Astrocyte (in vitro differentiated cells and primary cell): ENCODE measurements around the gene REG1A. TPM values are rescaled to one million over a fixed set of nuclear protein-coding genes. Genes with fewer than 3 reads are reported as not detected.

ENCODE experiments used
- DNase-seq: peaks from one replicate; pipeline ENCODE4 v3.0.0-alpha.2; 2010; ENCODE audit warnings: low read depth
- FAIRE-seq: peaks from 2 replicates; lab custom pipeline; 2011; peaks lifted over from hg19 to GRCh38; lab: Jason Lieb, UNC
- H2AFZ ChIP-seq: 2 replicates; pipeline ENCODE4 v1.6.0; 2012; ENCODE audit warnings: low read depth, low read length, inconsistent platforms
- H3K27ac ChIP-seq: 2 replicates; pipeline ENCODE4 v1.5.1; 2011; ENCODE audit warnings: low read depth, low read length, inconsistent platforms
- H3K27me3 ChIP-seq: 2 replicates; pipeline ENCODE4 v1.6.0; 2011; ENCODE audit warnings: low read length, inconsistent platforms; ENCODE audit not compliant: insufficient read depth
- H3K36me3 ChIP-seq: 2 replicates; pipeline ENCODE4 v1.5.1; 2011; ENCODE audit warnings: low read length, inconsistent platforms; ENCODE audit not compliant: insufficient read depth
- H3K4me1 ChIP-seq: 2 replicates; pipeline ENCODE4 v1.5.1; 2011; ENCODE audit warnings: low read length, inconsistent platforms; ENCODE audit not compliant: insufficient read depth
- H3K4me2 ChIP-seq: 2 replicates; pipeline ENCODE4 v1.6.0; 2012; ENCODE audit warnings: low read length, inconsistent platforms
- H3K4me3 ChIP-seq: 2 replicates; pipeline ENCODE4 v1.5.1; 2011; ENCODE audit warnings: low read depth, mild to moderate bottlenecking, low read length, inconsistent platforms; ENCODE audit not compliant: insufficient read depth
- H3K79me2 ChIP-seq: 2 replicates; pipeline ENCODE4 v1.6.0; 2012; ENCODE audit warnings: mild to moderate bottlenecking, low read length, inconsistent platforms; ENCODE audit not compliant: insufficient read depth
- H3K9ac ChIP-seq: 2 replicates; pipeline ENCODE4 v1.6.0; 2012; ENCODE audit warnings: mild to moderate bottlenecking, low read length, inconsistent platforms
- H3K9me3 ChIP-seq: 2 replicates; pipeline ENCODE4 v1.5.1; 2012; ENCODE audit warnings: low read depth, mild to moderate bottlenecking, low read length, inconsistent platforms; ENCODE audit not compliant: insufficient read depth
- H4K20me1 ChIP-seq: 2 replicates; pipeline ENCODE4 v1.6.0; 2012; ENCODE audit warnings: low read length, inconsistent platforms; ENCODE audit not compliant: insufficient read depth
- H3K27ac Mint-ChIP-seq: one replicate; pipeline ENCODE4 v1.8.0; 2021; ENCODE audit warnings: mild to moderate bottlenecking, mixed read lengths; ENCODE audit not compliant: unreplicated experiment
- H3K27me3 Mint-ChIP-seq: one replicate; pipeline ENCODE4 v1.8.0; 2021; ENCODE audit warnings: low read depth, mixed read lengths; ENCODE audit not compliant: unreplicated experiment
- H3K36me3 Mint-ChIP-seq: one replicate; pipeline ENCODE4 v1.8.0; 2021; ENCODE audit warnings: low read depth, mixed read lengths; ENCODE audit not compliant: unreplicated experiment
- H3K4me1 Mint-ChIP-seq: one replicate; pipeline ENCODE4 v1.8.0; 2021; ENCODE audit warnings: low read depth, mixed read lengths; ENCODE audit not compliant: unreplicated experiment
- H3K4me3 Mint-ChIP-seq: one replicate; pipeline ENCODE4 v1.8.0; 2021; ENCODE audit warnings: mild to moderate bottlenecking, moderate library complexity, mixed read lengths; ENCODE audit not compliant: unreplicated experiment
- H3K9me3 Mint-ChIP-seq: one replicate; pipeline ENCODE4 v1.8.0; 2021; ENCODE audit warnings: mild to moderate bottlenecking, mixed read lengths; ENCODE audit not compliant: unreplicated experiment
- EZH2 ChIP-seq: IDR thresholded peaks from 2 replicates; pipeline ENCODE4 v1.6.1; 2012; ENCODE audit warnings: mild to moderate bottlenecking, low read length, inconsistent platforms; ENCODE audit not compliant: insufficient read depth
- total RNA-seq: library from RNA; stranded (reverse); gene quantifications from 2 replicates; pipeline ENCODE4 v1.2.1, GENCODE V29; 2021
- TF ChIP-seq, protein P1 (sequence below): IDR thresholded peaks from 2 replicates; pipeline ENCODE4 v1.5.1; 2011; ENCODE audit warnings: low read depth, mild to moderate bottlenecking, inconsistent platforms, low read length, moderate library complexity; ENCODE audit not compliant: insufficient read depth

Gene REG1A
- total RNA-seq, 1 donor from 2014 or later, result not detected

DNA sequence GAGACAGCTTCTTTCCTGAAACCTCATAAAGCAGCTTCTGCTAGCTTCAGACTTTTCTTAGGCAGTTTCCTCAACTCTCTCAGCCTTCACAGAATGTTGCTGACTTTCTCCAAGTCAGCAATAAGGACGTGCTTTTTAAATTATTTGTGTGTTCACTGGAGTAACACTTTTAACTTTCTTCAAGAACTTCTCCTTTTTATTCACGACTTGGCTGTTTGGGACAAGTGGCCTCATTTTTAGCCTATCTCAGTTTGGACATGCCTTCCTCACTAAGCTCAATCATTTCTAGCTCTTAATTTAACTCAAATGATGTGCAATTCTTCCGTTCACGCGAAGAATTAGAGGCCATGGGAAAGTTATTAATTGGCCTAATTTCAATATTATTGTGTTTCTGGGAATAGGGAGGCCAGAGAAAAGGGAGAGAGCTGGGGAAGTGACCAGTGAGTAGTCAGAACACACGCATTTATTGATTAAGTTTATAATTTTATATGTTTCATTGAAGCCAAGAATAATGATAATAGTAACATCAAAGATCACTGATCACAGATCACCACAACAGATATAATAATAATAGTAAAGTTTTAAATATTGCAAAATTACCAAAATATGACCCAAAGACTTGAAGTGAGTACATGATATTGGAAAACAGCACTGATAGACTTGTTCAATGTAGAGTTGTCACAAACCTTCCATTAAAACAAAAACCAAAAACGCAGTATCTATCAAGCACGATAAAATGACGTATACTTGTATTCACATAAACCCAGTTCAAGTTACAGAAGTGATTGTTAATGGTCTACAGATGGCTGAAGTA, 4.8 kb downstream of the REG1A start:
- Histone ChIP-seq H4K20me1 (no peaks in the 10 kb centered on the region), H3K79me2 (no peaks in the 10 kb centered on the region), H2AFZ (no peak overlapping the region), H3K4me1 (no peaks in the 10 kb centered on the region), H3K27ac (no peak overlapping the region), H3K9ac (no peak overlapping the region), H3K4me3 (no peak overlapping the region), H3K27me3 (no peaks in the 10 kb centered on the region), H3K36me3 (no peaks in the 10 kb centered on the region), H3K9me3 (peaks cover 8% of the 10 kb centered on the region), H3K4me2 (no peak overlapping the region)
- no peaks in the 10 kb centered on the region for H3K4me1 Mint-ChIP-seq
- no peaks in the 10 kb centered on the region for H3K9me3 Mint-ChIP-seq
- H3K36me3 Mint-ChIP-seq, result no peaks in the 10 kb centered on the region
- FAIRE-seq (no peak), DNase-seq (no peak)
- no peak overlapping the region for H3K27ac Mint-ChIP-seq
- H3K27me3 Mint-ChIP-seq, result peaks cover 23% of the 10 kb centered on the region
- TF ChIP-seq EZH2, result no peak
- TF ChIP-seq, protein P1, sequence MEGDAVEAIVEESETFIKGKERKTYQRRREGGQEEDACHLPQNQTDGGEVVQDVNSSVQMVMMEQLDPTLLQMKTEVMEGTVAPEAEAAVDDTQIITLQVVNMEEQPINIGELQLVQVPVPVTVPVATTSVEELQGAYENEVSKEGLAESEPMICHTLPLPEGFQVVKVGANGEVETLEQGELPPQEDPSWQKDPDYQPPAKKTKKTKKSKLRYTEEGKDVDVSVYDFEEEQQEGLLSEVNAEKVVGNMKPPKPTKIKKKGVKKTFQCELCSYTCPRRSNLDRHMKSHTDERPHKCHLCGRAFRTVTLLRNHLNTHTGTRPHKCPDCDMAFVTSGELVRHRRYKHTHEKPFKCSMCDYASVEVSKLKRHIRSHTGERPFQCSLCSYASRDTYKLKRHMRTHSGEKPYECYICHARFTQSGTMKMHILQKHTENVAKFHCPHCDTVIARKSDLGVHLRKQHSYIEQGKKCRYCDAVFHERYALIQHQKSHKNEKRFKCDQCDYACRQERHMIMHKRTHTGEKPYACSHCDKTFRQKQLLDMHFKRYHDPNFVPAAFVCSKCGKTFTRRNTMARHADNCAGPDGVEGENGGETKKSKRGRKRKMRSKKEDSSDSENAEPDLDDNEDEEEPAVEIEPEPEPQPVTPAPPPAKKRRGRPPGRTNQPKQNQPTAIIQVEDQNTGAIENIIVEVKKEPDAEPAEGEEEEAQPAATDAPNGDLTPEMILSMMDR, result no peak
- H3K4me3 Mint-ChIP-seq, result no peak overlapping the region

- H3K9me3 Mint-ChIP-seq, result no peaks in the 10 kb centered on the region
- no peak for FAIRE-seq
Observed at GRCh38 chr2:79125721-79125985, 5.4 kb downstream of the REG1A start.

More at GRCh38 chr2:79125721-79125985, 5.4 kb downstream of the REG1A start:
- no peak overlapping the region for H3K4me3 Mint-ChIP-seq
- H3K27me3 ChIP-seq, result no peaks in the 10 kb centered on the region
- H3K79me2 ChIP-seq, result no peaks in the 10 kb centered on the region
- no peaks in the 10 kb centered on the region for H3K36me3 ChIP-seq
- no peak for DNase-seq
- no peaks in the 10 kb centered on the region for H3K4me1 Mint-ChIP-seq
- no peak overlapping the region for H3K4me2 ChIP-seq
- H4K20me1 ChIP-seq, result no peaks in the 10 kb centered on the region
- H2AFZ ChIP-seq, result no peak overlapping the region
- no peak overlapping the region for H3K4me3 ChIP-seq
- no peak overlapping the region for H3K27ac ChIP-seq
- no peak for TF ChIP-seq EZH2
- TF ChIP-seq, protein P1, result no peak
- H3K9me3 ChIP-seq, result peaks cover 6% of the 10 kb centered on the region
- no peak overlapping the region for H3K27ac Mint-ChIP-seq
- H3K9ac ChIP-seq, result no peak overlapping the region
- no peaks in the 10 kb centered on the region for H3K4me1 ChIP-seq
- H3K36me3 Mint-ChIP-seq, result no peaks in the 10 kb centered on the region
- peaks cover 20% of the 10 kb centered on the region for H3K27me3 Mint-ChIP-seq
